ENCODE data around the gene CACNA1I. TPM values are rescaled to one million over a fixed set of nuclear protein-coding genes. Genes with fewer than 3 reads are reported as not detected.

The CACNA1I gene
- total and polyA plus RNA-seq, 2 experiments from 2014 or later, result 0.42 to 2.4 TPM

DNA sequence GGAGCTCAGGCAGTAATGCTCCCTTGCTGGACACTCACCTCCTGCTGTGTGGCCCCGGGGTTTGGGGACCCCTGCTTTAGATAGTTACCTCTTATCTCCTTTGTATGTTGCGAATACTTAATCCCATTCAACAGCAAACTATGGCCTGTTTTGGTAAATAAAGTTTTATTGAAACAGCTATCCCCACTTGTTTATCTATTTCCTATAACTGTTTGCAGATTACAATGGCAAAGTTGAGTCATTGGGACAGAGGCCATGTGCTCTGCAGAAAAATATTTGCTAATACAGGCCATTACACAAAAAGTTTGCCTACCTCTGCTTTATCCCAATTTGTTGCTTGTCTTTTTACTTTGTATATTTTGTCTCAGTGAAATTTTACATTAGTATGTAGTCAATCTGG, 68.4 kb downstream of the CACNA1I start:
- Mint-ChIP-seq H3K4me3 (no peak overlapping the region), H3K27ac (no peak overlapping the region), H3K4me1 (peaks cover 18% of the 10 kb centered on the region), H3K36me3 (ENCODE audit: low read depth) (no peaks in the 10 kb centered on the region), H3K9me3 (0 out of 3 replicates have a peak, but pooled peaks cover 4% of the 10 kb centered on the region), H3K27me3 (ENCODE audit: insufficient read depth, low read depth, poor library complexity) (peaks cover 16% of the 10 kb centered on the region)
- Histone ChIP-seq H3K9me2 (ENCODE audit: insufficient read depth) (no peaks in the 10 kb centered on the region), H3K4me3 (no peak overlapping the region), H3F3A (replicated peaks; ENCODE audit: low read depth) (no peaks in the 10 kb centered on the region), H3K4me2 (no peak overlapping the region), H3K79me2 (replicated peaks; ENCODE audit: insufficient read depth) (no peaks in the 10 kb centered on the region), H4K20me1 (replicated peaks; ENCODE audit: insufficient read depth) (no peaks in the 10 kb centered on the region), H3K36me3 (ENCODE audit: insufficient read depth) (no peaks in the 10 kb centered on the region), H3K27me3 (ENCODE audit: insufficient read depth) (no peaks in the 10 kb centered on the region), H3K27ac (ENCODE audit: low read depth) (no peak overlapping the region), H3K4me1 (ENCODE audit: insufficient read depth) (no peaks in the 10 kb centered on the region), H2AFZ (no peak overlapping the region)
- no peak for ATAC-seq
- TF ChIP-seq JUNB (IDR thresholded peaks at IDR 0.05; ENCODE audit: unreplicated experiment) (no peak), CREB1 (CRISPR knock-in tag; IDR thresholded peaks at IDR 0.05; ENCODE audit: low read depth) (no peak), NANOG (IDR thresholded peaks at IDR 0.05; ENCODE audit: borderline replicate concordance) (no peak), ZNF331 (CRISPR knock-in tag; IDR thresholded peaks at IDR 0.05; ENCODE audit: low read depth) (no peak), EZH2phosphoT487 (IDR thresholded peaks at IDR 0.05; ENCODE audit: unreplicated experiment) (no peak), STAT1 (IDR thresholded peaks at IDR 0.05; ENCODE audit: unreplicated experiment) (no peak), ZNF114 (CRISPR knock-in tag; IDR thresholded peaks at IDR 0.05) (no peak), EZH2 (IDR thresholded peaks at IDR 0.05; ENCODE audit: low read depth, unreplicated experiment) (no peak), POLR2AphosphoS5 (IDR thresholded peaks at IDR 0.05; ENCODE audit: low read depth) (no peak)
- TF ChIP-seq, protein P1, sequence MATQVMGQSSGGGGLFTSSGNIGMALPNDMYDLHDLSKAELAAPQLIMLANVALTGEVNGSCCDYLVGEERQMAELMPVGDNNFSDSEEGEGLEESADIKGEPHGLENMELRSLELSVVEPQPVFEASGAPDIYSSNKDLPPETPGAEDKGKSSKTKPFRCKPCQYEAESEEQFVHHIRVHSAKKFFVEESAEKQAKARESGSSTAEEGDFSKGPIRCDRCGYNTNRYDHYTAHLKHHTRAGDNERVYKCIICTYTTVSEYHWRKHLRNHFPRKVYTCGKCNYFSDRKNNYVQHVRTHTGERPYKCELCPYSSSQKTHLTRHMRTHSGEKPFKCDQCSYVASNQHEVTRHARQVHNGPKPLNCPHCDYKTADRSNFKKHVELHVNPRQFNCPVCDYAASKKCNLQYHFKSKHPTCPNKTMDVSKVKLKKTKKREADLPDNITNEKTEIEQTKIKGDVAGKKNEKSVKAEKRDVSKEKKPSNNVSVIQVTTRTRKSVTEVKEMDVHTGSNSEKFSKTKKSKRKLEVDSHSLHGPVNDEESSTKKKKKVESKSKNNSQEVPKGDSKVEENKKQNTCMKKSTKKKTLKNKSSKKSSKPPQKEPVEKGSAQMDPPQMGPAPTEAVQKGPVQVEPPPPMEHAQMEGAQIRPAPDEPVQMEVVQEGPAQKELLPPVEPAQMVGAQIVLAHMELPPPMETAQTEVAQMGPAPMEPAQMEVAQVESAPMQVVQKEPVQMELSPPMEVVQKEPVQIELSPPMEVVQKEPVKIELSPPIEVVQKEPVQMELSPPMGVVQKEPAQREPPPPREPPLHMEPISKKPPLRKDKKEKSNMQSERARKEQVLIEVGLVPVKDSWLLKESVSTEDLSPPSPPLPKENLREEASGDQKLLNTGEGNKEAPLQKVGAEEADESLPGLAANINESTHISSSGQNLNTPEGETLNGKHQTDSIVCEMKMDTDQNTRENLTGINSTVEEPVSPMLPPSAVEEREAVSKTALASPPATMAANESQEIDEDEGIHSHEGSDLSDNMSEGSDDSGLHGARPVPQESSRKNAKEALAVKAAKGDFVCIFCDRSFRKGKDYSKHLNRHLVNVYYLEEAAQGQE (IDR thresholded peaks at IDR 0.05; ENCODE audit: unreplicated experiment), result no peak
- TF ChIP-seq, protein P2, sequence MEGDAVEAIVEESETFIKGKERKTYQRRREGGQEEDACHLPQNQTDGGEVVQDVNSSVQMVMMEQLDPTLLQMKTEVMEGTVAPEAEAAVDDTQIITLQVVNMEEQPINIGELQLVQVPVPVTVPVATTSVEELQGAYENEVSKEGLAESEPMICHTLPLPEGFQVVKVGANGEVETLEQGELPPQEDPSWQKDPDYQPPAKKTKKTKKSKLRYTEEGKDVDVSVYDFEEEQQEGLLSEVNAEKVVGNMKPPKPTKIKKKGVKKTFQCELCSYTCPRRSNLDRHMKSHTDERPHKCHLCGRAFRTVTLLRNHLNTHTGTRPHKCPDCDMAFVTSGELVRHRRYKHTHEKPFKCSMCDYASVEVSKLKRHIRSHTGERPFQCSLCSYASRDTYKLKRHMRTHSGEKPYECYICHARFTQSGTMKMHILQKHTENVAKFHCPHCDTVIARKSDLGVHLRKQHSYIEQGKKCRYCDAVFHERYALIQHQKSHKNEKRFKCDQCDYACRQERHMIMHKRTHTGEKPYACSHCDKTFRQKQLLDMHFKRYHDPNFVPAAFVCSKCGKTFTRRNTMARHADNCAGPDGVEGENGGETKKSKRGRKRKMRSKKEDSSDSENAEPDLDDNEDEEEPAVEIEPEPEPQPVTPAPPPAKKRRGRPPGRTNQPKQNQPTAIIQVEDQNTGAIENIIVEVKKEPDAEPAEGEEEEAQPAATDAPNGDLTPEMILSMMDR (conservative IDR thresholded peaks at IDR 0.05; ENCODE audit: low read depth in 2 of 2), result no peak
- TF ChIP-seq, protein P3, sequence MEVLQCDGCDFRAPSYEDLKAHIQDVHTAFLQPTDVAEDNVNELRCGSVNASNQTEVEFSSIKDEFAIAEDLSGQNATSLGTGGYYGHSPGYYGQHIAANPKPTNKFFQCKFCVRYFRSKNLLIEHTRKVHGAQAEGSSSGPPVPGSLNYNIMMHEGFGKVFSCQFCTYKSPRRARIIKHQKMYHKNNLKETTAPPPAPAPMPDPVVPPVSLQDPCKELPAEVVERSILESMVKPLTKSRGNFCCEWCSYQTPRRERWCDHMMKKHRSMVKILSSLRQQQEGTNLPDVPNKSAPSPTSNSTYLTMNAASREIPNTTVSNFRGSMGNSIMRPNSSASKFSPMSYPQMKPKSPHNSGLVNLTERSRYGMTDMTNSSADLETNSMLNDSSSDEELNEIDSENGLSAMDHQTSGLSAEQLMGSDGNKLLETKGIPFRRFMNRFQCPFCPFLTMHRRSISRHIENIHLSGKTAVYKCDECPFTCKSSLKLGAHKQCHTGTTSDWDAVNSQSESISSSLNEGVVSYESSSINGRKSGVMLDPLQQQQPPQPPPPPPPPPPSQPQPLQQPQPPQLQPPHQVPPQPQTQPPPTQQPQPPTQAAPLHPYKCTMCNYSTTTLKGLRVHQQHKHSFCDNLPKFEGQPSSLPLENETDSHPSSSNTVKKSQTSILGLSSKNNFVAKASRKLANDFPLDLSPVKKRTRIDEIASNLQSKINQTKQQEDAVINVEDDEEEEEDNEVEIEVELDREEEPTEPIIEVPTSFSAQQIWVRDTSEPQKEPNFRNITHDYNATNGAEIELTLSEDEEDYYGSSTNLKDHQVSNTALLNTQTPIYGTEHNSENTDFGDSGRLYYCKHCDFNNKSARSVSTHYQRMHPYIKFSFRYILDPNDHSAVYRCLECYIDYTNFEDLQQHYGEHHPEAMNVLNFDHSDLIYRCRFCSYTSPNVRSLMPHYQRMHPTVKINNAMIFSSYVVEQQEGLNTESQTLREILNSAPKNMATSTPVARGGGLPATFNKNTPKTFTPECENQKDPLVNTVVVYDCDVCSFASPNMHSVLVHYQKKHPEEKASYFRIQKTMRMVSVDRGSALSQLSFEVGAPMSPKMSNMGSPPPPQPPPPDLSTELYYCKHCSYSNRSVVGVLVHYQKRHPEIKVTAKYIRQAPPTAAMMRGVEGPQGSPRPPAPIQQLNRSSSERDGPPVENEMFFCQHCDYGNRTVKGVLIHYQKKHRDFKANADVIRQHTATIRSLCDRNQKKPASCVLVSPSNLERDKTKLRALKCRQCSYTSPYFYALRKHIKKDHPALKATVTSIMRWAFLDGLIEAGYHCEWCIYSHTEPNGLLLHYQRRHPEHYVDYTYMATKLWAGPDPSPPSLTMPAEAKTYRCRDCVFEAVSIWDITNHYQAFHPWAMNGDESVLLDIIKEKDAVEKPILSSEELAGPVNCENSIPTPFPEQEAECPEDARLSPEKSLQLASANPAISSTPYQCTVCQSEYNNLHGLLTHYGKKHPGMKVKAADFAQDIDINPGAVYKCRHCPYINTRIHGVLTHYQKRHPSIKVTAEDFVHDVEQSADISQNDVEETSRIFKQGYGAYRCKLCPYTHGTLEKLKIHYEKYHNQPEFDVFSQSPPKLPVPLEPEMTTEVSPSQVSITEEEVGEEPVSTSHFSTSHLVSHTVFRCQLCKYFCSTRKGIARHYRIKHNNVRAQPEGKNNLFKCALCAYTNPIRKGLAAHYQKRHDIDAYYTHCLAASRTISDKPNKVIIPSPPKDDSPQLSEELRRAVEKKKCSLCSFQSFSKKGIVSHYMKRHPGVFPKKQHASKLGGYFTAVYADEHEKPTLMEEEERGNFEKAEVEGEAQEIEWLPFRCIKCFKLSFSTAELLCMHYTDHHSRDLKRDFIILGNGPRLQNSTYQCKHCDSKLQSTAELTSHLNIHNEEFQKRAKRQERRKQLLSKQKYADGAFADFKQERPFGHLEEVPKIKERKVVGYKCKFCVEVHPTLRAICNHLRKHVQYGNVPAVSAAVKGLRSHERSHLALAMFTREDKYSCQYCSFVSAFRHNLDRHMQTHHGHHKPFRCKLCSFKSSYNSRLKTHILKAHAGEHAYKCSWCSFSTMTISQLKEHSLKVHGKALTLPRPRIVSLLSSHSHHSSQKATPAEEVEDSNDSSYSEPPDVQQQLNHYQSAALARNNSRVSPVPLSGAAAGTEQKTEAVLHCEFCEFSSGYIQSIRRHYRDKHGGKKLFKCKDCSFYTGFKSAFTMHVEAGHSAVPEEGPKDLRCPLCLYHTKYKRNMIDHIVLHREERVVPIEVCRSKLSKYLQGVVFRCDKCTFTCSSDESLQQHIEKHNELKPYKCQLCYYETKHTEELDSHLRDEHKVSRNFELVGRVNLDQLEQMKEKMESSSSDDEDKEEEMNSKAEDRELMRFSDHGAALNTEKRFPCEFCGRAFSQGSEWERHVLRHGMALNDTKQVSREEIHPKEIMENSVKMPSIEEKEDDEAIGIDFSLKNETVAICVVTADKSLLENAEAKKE (CRISPR knock-in tag; IDR thresholded peaks at IDR 0.05), result no peak
- TF ChIP-seq, protein P4, sequence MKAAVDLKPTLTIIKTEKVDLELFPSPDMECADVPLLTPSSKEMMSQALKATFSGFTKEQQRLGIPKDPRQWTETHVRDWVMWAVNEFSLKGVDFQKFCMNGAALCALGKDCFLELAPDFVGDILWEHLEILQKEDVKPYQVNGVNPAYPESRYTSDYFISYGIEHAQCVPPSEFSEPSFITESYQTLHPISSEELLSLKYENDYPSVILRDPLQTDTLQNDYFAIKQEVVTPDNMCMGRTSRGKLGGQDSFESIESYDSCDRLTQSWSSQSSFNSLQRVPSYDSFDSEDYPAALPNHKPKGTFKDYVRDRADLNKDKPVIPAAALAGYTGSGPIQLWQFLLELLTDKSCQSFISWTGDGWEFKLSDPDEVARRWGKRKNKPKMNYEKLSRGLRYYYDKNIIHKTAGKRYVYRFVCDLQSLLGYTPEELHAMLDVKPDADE (IDR thresholded peaks at IDR 0.05), result no peak
- DNase-seq (ENCODE audit: low spot score), result no peak

All from GM23338 (cell line).